ENCODE results near the gene UBE2E1.
"Not testable (repeated sequence)": the region's sequence is repeated elsewhere in the genome, so short reads cannot be mapped to it uniquely, and the experiment has no call there.

UBE2E1 gene

DNA sequence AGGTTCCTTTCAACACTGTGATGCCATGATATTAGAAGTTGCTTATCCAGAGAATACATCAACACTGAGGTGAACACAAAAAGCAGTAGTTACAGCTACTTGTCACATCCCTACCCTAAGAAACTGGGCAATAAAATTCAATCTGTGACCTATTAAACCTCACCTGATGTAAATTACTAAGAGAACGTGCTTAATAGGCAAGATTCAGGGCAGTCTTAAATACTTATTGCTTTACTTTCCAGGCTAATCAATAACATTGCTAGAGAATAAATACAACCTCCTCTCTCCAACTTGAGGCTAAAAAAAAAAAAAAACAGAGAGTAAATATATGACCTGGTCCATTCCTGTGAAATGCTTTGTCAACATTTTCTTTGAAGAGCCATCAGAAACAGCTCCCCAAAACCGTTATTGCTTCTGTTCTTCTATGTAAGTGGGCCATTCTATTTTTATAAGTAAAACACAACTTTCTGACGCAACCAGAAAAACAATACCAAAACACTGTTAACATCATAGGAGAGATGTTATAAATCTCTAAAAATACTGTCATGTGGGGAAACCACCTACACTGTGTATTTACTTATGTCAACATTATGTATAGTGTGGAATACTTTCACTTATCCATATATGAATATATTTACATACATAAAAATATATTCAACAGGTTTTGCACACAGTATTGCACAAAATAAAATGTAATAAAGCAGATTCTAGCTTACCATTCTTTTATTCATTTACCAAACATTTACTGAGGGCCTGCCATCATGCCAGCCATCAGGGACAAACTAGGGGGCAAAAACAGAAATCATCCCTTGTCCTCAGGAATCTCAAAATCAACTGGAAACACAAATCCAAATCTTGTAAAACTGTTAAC is 108.4 kb downstream of the UBE2E1 start:
- H3K9me3 Mint-ChIP-seq = no peaks in the 10 kb centered on the region
- H3K4me3 Mint-ChIP-seq = no peak overlapping the region
- no peak overlapping the region for H3K27ac Mint-ChIP-seq
- peaks cover 52% of the 10 kb centered on the region for H3K36me3 Mint-ChIP-seq (ENCODE audit: low read depth)
- peaks cover 33% of the 10 kb centered on the region for H3K4me1 Mint-ChIP-seq (ENCODE audit: low read depth)
- no peaks in the 10 kb centered on the region for H3K27me3 Mint-ChIP-seq
- DNase-seq = no peak

DNA sequence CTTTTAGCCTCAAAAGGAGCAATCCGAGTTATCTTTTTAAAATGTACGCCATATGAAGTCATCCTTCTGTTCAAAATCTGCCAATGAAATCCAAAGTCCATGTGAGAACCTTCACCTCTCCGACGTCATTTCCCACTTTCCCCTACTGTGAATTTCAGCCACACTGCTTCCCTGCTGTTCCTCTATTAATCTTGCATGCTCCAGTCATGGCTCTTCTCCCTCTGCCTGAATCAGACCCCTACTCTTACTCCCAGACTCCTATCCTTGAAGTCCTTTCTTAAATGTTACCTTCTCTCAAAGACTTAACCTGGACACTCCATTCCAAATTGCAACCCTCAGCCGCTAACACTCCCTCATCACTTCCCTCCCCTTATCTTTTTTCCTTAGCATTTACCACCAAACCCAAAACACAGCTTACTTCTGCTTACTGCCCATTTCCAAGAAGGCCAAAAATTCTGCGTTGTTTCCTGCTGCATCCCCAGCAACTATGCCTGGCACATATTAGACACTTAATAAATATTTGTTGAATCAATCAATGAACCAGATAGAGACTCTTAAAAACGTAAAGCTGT is 109.9 kb downstream of the UBE2E1 start:
- Mint-ChIP-seq H3K9me3 (no peaks in the 10 kb centered on the region), H3K4me3 (peak overlapping the region; percentile 100), H3K27me3 (no peaks in the 10 kb centered on the region), H3K36me3 (ENCODE audit: low read depth) (peaks cover 53% of the 10 kb centered on the region), H3K4me1 (ENCODE audit: low read depth) (peaks cover 47% of the 10 kb centered on the region), H3K27ac (peak overlapping the region; percentile 100)
- DNase-seq = no peak

DNA sequence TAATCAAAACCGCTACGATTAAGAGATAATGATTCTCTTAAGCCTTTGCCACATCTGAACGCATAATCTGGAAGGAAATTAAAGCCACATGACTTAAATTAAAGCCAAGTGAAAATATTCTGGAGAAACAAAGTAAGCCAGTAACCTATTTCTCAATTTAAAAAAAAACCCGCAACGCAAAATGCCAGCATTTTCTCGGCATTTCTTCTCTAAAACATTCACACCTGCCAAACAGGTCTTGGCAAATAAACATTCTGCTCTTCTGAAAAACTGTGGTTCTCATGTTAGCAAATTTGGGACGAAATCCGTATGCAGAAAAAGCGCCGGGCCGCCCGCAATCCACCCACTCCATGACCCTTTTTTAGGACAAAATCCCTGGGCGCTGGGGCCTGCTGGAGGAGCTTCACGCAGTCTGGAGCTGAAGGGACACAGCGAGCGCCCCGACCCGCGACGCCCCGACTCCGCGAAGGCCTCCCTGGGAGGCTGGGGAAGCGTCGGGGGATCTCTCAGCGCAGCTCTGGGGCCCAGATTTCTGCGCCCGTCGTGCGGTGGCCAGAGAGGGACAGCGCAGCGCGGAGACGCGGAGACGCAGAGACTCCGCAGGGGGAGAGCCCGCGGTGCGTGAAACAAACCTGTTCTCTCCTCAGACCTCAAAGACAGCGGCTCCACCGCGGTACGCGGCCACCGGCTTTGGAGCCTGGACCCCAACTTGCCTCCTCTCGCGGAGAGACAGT is 110.6 kb downstream of the UBE2E1 start:
- Mint-ChIP-seq H3K4me1 (ENCODE audit: low read depth) (peaks cover 47% of the 10 kb centered on the region), H3K27ac (peak overlapping the region; percentile 100), H3K27me3 (no peaks in the 10 kb centered on the region), H3K9me3 (no peaks in the 10 kb centered on the region), H3K4me3 (peak overlapping the region; percentile 100), H3K36me3 (ENCODE audit: low read depth) (peaks cover 57% of the 10 kb centered on the region)
- DNase-seq = no peak

DNA sequence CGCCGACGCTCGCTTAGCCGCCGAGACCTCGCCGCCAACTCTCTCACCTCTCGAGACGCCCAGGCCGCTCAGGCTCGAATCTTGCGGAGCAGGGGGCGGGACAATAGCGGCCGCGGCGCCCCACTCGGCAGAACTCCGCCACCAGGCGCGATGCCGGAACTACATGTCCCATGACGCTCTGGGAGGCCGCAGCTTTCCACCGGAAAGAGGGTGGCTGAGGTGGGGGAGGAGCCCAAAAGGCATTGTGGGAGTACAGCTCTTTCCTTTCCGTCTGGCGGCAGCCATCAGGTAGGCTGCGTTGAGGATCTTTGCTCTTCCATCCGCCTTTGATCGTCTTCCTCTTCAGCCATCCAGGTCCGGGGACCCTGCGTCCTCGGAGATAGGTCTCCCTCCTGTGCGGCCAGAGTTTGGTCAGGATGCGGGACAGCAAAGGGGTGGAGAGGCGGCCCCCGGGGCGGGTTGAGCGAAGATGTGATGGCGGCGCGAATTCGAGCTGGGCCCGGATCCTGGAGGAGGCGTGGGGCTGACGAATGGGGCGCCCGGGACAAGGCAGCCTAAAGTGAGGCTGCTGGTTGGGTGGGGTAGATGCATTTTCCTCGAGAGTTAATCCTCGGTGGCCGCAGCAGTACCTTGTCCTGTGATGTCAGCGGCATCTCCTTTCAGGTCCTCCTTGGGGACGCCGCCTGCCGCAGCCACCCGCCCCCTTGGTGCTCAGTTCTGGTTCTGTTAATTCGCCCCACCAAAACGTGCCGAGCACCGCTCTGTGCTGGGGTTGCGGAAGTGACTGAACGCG is 111.3 kb downstream of the UBE2E1 start, which contains the start of the genes NKIRAS1 and RPL15:
NKIRAS1 (minus strand) TSS at position 105 of the 793 bp plus-strand sequence. CDS start 6,086 bp downstream, outside the sequence.
RPL15 (plus strand) TSS at position 247 of the 793 bp plus-strand sequence. CDS start 728 bp downstream, outside the sequence.
- Mint-ChIP-seq H3K4me1 (ENCODE audit: low read depth) (peaks cover 47% of the 10 kb centered on the region), H3K27ac (peak within 1 kb of the TSS; percentile 100)

DNA sequence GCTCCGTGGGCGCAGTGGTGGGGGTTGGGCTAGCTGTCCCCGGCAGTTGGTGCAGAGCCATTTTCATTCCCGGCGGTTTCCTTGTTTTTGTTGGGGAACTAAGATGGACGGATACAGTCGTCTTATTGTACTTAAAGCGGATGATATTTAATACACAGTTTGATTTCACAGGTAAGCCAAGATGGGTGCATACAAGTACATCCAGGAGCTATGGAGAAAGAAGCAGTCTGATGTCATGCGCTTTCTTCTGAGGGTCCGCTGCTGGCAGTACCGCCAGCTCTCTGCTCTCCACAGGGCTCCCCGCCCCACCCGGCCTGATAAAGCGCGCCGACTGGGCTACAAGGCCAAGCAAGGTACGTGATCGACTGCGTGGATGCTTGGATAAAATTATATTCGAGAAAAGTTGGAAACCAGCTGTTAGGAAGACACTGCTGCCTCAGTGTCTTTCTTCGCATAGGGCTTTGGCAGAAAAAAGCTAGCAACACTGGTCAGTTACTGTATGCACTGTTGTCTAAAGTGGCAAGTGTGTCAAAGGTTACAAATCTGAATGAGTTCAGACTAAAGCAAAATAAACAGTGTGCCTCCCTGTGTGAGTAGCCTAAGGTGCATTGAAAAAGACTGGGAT is 112.0 kb downstream of the UBE2E1 start:
- Mint-ChIP-seq H3K4me1 (ENCODE audit: low read depth) (peaks cover 44% of the 10 kb centered on the region), H3K4me3 (peak overlapping the region; percentile 100), H3K27ac (peak overlapping the region; percentile 100), H3K36me3 (ENCODE audit: low read depth) (peaks cover 66% of the 10 kb centered on the region)
- DNase-seq, H3K27me3 Mint-ChIP-seq, H3K9me3 Mint-ChIP-seq: not testable (repeated sequence)

More for the DNA sequence above, 111.3 kb downstream of the UBE2E1 start, which contains the start of the genes NKIRAS1 and RPL15:
- H3K27me3 Mint-ChIP-seq = no peaks in the 10 kb centered on the region
- peaks cover 65% of the 10 kb centered on the region for H3K36me3 Mint-ChIP-seq (ENCODE audit: low read depth)
- peak; percentile 95 for DNase-seq
- no peaks in the 10 kb centered on the region for H3K9me3 Mint-ChIP-seq
- H3K4me3 Mint-ChIP-seq = peak within 1 kb of the TSS; percentile 100

DNA sequence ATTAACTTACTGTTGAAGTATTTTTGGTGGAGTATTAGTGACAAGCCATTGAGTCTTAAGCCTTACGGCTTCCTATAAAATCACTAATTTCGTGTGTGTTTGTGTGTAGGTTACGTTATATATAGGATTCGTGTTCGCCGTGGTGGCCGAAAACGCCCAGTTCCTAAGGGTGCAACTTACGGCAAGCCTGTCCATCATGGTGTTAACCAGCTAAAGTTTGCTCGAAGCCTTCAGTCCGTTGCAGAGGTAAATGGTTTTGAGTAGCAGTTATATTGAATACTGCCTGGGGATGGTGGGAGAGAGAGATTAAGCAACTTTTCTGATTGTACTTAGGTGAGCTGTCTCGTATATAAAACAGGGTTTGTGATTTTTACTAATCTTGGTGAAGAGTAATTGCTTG is 112.6 kb downstream of the UBE2E1 start:
- not testable (repeated sequence) for DNase-seq, H3K27me3 Mint-ChIP-seq, H3K9me3 Mint-ChIP-seq
- H3K36me3 Mint-ChIP-seq (ENCODE audit: low read depth) = peaks cover 69% of the 10 kb centered on the region
- H3K27ac Mint-ChIP-seq = peak overlapping the region; percentile 100
- H3K4me3 Mint-ChIP-seq = peak overlapping the region; percentile 100
- H3K4me1 Mint-ChIP-seq (ENCODE audit: low read depth) = peaks cover 44% of the 10 kb centered on the region

DNA sequence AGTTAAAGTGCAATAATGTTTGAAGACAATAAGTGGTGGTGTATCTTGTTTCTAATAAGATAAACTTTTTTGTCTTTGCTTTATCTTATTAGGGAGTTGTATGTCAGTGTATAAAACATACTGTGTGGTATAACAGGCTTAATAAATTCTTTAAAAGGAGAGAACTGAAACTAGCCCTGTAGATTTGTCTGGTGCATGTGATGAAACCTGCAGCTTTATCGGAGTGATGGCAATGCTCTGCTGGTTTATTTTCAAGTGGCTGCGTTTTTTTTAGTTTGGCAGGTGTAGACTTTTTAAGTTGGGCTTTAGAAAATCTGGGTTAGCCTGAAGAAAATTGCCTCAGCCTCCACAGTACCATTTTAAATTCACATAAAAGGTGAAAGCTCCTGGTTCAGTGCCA is 113.9 kb downstream of the UBE2E1 start:
- no peak for DNase-seq
- H3K9me3 Mint-ChIP-seq = no peaks in the 10 kb centered on the region
- no peaks in the 10 kb centered on the region for H3K27me3 Mint-ChIP-seq
- H3K27ac Mint-ChIP-seq = peak overlapping the region; percentile 100
- H3K36me3 Mint-ChIP-seq (ENCODE audit: low read depth) = peaks cover 67% of the 10 kb centered on the region
- H3K4me1 Mint-ChIP-seq (ENCODE audit: low read depth) = peaks cover 35% of the 10 kb centered on the region
- peak overlapping the region; percentile 100 for H3K4me3 Mint-ChIP-seq

DNA sequence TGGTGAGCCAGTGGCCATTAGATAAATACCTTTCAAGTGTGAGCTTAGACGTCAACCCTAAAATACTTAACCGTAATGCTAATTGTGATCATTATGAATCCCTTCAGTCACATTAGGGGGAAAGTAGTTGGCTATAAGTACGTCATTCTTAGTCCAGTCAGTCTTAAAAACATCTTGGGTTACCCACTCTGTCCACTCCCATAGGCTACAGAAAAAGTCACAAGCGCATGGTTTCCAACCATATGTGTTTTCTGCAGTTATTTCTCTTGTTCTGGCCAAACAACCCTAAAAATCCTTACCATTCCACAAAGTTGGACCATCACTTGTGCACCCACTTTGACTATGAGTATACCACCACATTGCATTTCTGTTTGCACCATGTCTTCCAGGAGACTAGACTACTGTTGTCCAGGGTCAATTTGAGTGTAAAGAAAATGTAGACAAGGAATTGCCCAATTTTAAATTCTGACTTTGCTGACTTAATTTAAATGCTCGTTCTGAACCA is 114.4 kb downstream of the UBE2E1 start:
- H3K9me3 Mint-ChIP-seq = no peaks in the 10 kb centered on the region
- peak overlapping the region; percentile 100 for H3K27ac Mint-ChIP-seq
- H3K27me3 Mint-ChIP-seq = no peaks in the 10 kb centered on the region
- H3K4me1 Mint-ChIP-seq (ENCODE audit: low read depth) = peaks cover 29% of the 10 kb centered on the region
- peaks cover 69% of the 10 kb centered on the region for H3K36me3 Mint-ChIP-seq (ENCODE audit: low read depth)
- DNase-seq = no peak
- H3K4me3 Mint-ChIP-seq = peak overlapping the region; percentile 100

DNA sequence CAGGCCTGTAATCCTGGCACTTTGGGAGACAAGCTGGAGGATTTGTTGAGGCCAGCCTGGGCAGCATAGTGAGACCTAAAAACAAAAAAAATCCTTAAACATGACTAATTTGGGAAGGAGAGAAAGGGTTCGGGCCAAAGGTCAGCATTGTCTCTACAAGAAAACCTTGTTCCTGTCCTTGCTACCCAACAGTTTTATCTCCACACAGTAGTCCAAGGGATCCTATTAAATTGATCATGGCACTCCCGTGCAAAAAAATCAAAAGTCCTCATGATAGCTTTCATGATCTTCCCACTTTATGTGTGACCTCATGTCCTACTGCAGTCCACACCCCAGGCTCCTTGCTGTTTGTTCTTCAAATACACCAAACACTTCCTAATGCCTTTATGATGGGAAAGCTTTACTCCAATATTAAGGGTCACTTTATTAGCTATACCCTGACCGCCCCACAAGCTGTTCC is 115.3 kb downstream of the UBE2E1 start:
- no peak for DNase-seq
- Mint-ChIP-seq H3K4me3 (peak overlapping the region; percentile 100), H3K36me3 (ENCODE audit: low read depth) (peaks cover 68% of the 10 kb centered on the region), H3K4me1 (ENCODE audit: low read depth) (peaks cover 20% of the 10 kb centered on the region), H3K27me3 (no peaks in the 10 kb centered on the region), H3K27ac (peak overlapping the region; percentile 100), H3K9me3 (no peaks in the 10 kb centered on the region)

DNA sequence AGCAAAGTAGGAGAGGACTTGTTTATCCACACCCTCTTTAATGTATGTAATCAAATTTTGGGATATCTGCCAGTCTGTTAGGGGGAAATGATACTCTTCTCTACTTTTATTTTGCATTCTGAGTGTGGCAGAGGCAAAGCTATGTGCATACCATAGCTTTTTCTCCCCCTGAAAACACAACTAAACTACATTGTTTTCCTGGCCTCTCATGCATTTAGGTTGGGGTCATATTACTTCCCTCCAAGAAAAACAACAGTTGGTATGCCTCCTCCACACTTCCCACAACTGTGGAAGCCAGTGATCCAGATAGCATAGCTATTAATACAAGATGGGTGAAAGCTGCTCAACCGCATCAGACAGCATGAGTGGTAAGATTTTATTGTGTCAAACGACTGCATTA is 118.0 kb downstream of the UBE2E1 start:
- Mint-ChIP-seq H3K27me3 (no peaks in the 10 kb centered on the region), H3K4me1 (ENCODE audit: low read depth) (peaks cover 19% of the 10 kb centered on the region), H3K27ac (no peak overlapping the region), H3K9me3 (no peaks in the 10 kb centered on the region), H3K4me3 (no peak overlapping the region), H3K36me3 (ENCODE audit: low read depth) (peaks cover 44% of the 10 kb centered on the region)
- no peak for DNase-seq

DNA sequence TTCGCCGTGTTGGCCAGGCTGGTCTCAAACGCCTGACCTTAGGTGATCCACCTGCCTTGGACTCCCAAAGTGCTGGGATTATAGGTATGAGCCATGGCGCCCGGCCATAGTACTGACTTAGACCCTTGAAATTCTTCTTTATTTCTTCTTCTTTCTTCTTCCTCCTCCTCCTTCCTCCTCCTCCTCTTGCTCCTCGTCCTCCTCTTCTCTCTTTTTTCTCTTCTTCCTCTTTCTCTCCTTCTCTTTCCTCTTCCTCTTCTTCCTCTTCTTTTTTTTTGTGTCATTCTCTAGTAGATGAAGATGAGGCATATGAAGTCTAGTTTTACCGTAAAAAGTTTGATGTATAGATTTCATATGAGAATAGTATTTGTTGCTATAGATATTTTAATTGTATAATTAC is 120.5 kb downstream of the UBE2E1 start:
- Mint-ChIP-seq H3K4me1 (ENCODE audit: low read depth) (peaks cover 2% of the 10 kb centered on the region), H3K27ac (no peak overlapping the region), H3K36me3 (ENCODE audit: low read depth) (peaks cover 20% of the 10 kb centered on the region), H3K27me3 (no peaks in the 10 kb centered on the region), H3K4me3 (no peak overlapping the region), H3K9me3 (no peaks in the 10 kb centered on the region)
- no peak for DNase-seq

DNA sequence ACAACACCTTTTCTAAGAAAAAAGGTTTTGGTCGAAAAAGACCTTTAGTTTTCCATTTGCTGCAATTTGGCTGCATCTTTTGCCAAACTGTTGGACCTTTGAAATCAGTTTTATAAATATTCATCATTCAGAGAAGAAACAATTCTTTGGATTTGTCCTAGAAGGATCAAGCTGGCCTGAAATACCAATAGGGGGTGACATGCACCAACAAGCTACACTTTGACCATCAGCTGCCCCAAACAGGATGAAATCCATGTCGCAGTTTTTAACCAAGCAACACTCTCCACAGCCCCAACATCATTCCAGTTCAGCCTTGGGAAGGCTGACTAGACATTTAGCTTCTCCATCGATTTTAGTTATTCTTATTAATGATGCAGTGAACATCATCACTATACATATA is 121.0 kb downstream of the UBE2E1 start:
- Mint-ChIP-seq H3K27ac (no peak overlapping the region), H3K27me3 (no peaks in the 10 kb centered on the region), H3K9me3 (no peaks in the 10 kb centered on the region), H3K4me1 (ENCODE audit: low read depth) (peaks cover 2% of the 10 kb centered on the region), H3K4me3 (no peak overlapping the region), H3K36me3 (ENCODE audit: low read depth) (peaks cover 15% of the 10 kb centered on the region)
- DNase-seq = no peak

DNA sequence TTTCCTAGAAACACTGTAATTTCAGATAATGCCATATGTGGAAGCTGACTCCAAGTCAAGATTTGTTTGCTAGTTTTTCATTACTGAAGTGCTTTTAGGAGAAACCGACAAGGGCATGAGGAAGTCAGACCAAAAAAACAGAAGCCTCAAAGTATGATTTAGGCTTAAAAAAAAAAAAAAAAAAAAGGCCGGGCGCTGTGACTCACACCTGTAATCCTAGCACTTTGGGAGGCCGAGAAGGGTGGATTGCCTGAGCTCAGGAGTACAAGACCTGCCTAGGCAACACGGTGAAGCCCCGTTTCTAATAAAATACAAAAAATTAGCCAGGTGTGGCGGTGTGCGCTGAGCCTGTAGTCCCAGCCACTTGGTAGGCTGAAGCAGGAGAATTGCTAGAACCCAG is 122.8 kb downstream of the UBE2E1 start:
- Mint-ChIP-seq H3K4me1 (ENCODE audit: low read depth) (peaks cover 2% of the 10 kb centered on the region), H3K36me3 (ENCODE audit: low read depth) (peaks cover 6% of the 10 kb centered on the region), H3K27ac (no peak overlapping the region), H3K27me3 (no peaks in the 10 kb centered on the region), H3K4me3 (no peak overlapping the region), H3K9me3 (no peaks in the 10 kb centered on the region)
- no peak for DNase-seq

Data from activated T-cell treated with anti-CD3 and anti-CD28 coated beads, Interleukin-2, amount 50 U/mL, for 24 hours (primary cell).